ENCODE data around the gene JOSD2.

Gene JOSD2

DNA sequence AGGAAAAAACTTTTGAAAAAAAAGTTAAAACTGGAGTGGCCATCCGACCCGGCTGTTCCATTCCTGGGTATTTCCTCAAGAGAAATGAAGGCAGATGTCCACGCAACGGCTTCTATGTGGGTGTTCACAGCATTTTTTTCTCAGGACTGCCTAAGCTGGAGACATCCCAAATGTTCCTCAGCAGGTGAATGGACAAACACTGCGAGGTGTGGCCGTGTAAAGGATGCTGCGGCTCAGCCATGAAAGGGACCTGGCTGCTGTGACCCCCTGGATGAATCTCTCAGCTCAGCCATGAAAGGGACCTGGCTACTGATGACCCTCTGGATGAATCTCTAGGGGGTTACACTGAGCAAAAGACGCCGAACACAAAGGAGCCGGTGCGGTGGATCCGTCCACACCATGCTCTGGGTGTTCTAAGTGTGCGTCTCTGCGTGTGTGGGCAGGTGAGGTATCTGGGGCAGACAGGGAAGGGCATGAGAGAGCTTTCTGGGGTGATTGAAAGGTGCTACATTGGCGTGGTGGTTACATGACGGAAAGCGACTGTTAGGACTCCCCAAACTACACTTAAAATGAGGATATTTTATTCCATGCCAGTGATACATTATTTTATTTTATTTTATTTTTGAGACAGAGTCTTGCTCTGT is 10.0 kb upstream of the JOSD2 start:
- H3K27ac ChIP-seq (replicated peaks), result no peak overlapping the region
- H3K4me3 ChIP-seq (replicated peaks; ENCODE audit: insufficient read depth, low read length), result no peak overlapping the region
- H3K27me3 ChIP-seq (ENCODE audit: insufficient read depth, poor library complexity, severe bottlenecking), result peaks cover 2% of the 10 kb centered on the region
- TF ChIP-seq POLR2AphosphoS5 (IDR thresholded peaks at IDR 0.05; ENCODE audit: low read depth) (no peak), SPI1 (IDR thresholded peaks at IDR 0.05; ENCODE audit: borderline replicate concordance, low read depth) (no peak), GABPA (IDR thresholded peaks at IDR 0.05; ENCODE audit: low read depth) (no peak)
- TF ChIP-seq, protein P1, sequence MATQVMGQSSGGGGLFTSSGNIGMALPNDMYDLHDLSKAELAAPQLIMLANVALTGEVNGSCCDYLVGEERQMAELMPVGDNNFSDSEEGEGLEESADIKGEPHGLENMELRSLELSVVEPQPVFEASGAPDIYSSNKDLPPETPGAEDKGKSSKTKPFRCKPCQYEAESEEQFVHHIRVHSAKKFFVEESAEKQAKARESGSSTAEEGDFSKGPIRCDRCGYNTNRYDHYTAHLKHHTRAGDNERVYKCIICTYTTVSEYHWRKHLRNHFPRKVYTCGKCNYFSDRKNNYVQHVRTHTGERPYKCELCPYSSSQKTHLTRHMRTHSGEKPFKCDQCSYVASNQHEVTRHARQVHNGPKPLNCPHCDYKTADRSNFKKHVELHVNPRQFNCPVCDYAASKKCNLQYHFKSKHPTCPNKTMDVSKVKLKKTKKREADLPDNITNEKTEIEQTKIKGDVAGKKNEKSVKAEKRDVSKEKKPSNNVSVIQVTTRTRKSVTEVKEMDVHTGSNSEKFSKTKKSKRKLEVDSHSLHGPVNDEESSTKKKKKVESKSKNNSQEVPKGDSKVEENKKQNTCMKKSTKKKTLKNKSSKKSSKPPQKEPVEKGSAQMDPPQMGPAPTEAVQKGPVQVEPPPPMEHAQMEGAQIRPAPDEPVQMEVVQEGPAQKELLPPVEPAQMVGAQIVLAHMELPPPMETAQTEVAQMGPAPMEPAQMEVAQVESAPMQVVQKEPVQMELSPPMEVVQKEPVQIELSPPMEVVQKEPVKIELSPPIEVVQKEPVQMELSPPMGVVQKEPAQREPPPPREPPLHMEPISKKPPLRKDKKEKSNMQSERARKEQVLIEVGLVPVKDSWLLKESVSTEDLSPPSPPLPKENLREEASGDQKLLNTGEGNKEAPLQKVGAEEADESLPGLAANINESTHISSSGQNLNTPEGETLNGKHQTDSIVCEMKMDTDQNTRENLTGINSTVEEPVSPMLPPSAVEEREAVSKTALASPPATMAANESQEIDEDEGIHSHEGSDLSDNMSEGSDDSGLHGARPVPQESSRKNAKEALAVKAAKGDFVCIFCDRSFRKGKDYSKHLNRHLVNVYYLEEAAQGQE (IDR thresholded peaks at IDR 0.05; ENCODE audit: insufficient replicate concordance, low read depth), result no peak
- TF ChIP-seq, protein P2, sequence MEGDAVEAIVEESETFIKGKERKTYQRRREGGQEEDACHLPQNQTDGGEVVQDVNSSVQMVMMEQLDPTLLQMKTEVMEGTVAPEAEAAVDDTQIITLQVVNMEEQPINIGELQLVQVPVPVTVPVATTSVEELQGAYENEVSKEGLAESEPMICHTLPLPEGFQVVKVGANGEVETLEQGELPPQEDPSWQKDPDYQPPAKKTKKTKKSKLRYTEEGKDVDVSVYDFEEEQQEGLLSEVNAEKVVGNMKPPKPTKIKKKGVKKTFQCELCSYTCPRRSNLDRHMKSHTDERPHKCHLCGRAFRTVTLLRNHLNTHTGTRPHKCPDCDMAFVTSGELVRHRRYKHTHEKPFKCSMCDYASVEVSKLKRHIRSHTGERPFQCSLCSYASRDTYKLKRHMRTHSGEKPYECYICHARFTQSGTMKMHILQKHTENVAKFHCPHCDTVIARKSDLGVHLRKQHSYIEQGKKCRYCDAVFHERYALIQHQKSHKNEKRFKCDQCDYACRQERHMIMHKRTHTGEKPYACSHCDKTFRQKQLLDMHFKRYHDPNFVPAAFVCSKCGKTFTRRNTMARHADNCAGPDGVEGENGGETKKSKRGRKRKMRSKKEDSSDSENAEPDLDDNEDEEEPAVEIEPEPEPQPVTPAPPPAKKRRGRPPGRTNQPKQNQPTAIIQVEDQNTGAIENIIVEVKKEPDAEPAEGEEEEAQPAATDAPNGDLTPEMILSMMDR (IDR thresholded peaks at IDR 0.05; ENCODE audit: insufficient read depth, low read length), result no peak
- no peak for DNase-seq (ENCODE audit: low read depth in 1 of 2, low spot score in 1 of 2)

DNA sequence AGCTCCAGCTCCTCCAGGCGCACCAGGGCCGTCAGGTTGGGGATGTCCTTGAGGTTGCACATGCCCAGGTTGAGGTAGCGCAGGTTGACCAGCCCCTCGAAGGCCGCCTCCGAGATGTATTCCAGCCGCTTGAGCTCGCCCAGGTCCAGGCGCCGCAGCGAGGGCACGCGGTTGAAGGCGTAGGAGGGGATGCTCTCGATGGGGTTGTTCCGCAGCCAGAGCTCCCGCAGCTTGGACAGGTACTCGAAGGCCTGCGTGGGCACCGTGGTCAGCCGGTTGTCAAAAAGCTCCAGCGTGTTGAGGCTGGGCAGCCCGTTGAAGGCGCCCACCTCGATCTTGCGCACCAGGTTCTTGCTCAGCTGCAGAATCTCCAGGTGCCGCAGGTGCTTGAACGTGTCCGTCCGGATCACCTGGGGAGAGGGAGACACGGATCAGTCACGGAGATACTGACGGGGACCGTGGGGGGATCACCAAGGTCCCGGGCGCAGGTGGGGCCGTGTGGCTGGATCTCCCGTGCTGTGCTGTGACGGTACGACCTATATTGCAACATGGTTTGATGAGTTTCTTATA is 8.1 kb upstream of the JOSD2 start:
- Histone ChIP-seq H3K27me3 (ENCODE audit: insufficient read depth, poor library complexity, severe bottlenecking) (peaks cover 8% of the 10 kb centered on the region), H3K4me3 (replicated peaks; ENCODE audit: insufficient read depth, low read length) (no peak overlapping the region), H3K27ac (replicated peaks) (no peak overlapping the region)
- DNase-seq (ENCODE audit: low read depth in 1 of 2, low spot score in 1 of 2), result no peak
- TF ChIP-seq POLR2AphosphoS5 (IDR thresholded peaks at IDR 0.05; ENCODE audit: low read depth) (no peak), GABPA (IDR thresholded peaks at IDR 0.05; ENCODE audit: low read depth) (no peak), SPI1 (IDR thresholded peaks at IDR 0.05; ENCODE audit: borderline replicate concordance, low read depth) (no peak)
- TF ChIP-seq, protein P1 (IDR thresholded peaks at IDR 0.05; ENCODE audit: insufficient replicate concordance, low read depth), result no peak
- TF ChIP-seq, protein P2 (IDR thresholded peaks at IDR 0.05; ENCODE audit: insufficient read depth, low read length), result no peak

DNA sequence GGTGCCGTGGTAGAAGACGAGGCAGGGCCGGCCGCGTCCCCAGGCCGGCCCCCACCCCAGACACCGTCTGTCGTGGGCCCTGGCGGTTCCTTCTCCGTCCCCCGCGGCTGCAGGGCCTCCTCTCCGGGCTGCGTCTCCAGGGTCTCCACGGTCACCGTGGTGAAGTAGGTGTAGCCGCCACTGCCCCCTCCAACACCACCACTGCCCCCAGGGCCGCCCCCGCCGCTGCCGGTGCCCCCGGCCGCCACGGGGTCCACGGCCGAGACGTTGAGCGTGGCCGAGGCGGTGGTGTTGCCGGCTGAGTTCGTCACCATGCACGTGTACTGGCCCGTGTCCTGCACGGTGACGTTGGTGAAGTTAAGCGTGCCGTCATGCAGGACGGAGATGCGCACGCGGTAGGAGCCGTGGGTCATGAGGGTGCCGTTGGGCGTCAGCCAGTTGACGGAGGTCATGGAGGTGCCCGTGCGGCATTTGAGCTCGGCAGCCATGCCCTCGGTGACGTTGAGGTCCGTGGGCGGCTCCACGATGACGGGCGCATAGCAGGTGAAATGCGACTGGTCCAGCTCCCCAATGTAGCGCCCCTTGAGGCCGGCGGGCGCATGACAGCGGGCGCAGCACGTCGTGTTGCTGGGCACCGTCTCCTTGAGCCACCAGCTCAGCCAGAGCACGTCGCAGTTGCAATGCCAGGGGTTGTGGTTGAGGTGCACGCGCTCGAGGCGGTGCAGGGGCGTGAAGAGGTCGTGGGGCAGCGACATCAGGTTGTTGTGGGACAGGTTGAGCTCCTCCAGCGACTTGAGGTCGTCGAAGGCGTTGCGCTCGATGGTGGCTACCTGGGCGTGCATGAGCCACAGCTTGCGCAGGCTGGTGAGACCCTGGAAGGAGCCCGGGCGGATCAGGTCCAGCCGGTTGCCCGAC is 7.4 kb upstream of the JOSD2 start:
- TF ChIP-seq GABPA (IDR thresholded peaks at IDR 0.05; ENCODE audit: low read depth), result no peak
- TF ChIP-seq, protein P2 (IDR thresholded peaks at IDR 0.05; ENCODE audit: insufficient read depth, low read length), result no peak
- TF ChIP-seq, protein P1 (IDR thresholded peaks at IDR 0.05; ENCODE audit: insufficient replicate concordance, low read depth), result no peak
- no peak for TF ChIP-seq POLR2AphosphoS5 (IDR thresholded peaks at IDR 0.05; ENCODE audit: low read depth)
- TF ChIP-seq SPI1 (IDR thresholded peaks at IDR 0.05; ENCODE audit: borderline replicate concordance, low read depth), result no peak
- no peak overlapping the region for H3K4me3 ChIP-seq (replicated peaks; ENCODE audit: insufficient read depth, low read length)
- peaks cover 8% of the 10 kb centered on the region for H3K27me3 ChIP-seq (ENCODE audit: insufficient read depth, poor library complexity, severe bottlenecking)
- no peak for DNase-seq (ENCODE audit: low read depth in 1 of 2, low spot score in 1 of 2)
- no peak overlapping the region for H3K27ac ChIP-seq (replicated peaks)

Measured in HL-60 (cell line).